Mucosa of stomach (tissue), 1 donor: ENCODE measurements around the gene LGALS7B.
"Not testable (repeated sequence)": the region's sequence is repeated elsewhere in the genome, so short reads cannot be mapped to it uniquely, and the experiment has no call there.

Experiments
- H3K27me3 ChIP-seq: one replicate; pipeline ENCODE4 v1.7.0; 2013; ENCODE audit warnings: mild to moderate bottlenecking, low read length; ENCODE audit not compliant: control insufficient read depth, insufficient read depth
- H3K36me3 ChIP-seq: one replicate; pipeline ENCODE4 v1.7.0; 2013; ENCODE audit warnings: low read length; ENCODE audit not compliant: control insufficient read depth, insufficient read depth
- H3K4me1 ChIP-seq: one replicate; pipeline ENCODE4 v1.7.0; 2013; ENCODE audit warnings: mild to moderate bottlenecking, low read length; ENCODE audit not compliant: control insufficient read depth, insufficient read depth
- H3K4me3 ChIP-seq: one replicate; pipeline ENCODE4 v1.7.0; 2013; ENCODE audit warnings: low read length
- H3K9ac ChIP-seq: one replicate; pipeline ENCODE4 v1.7.0; 2013; ENCODE audit warnings: mild to moderate bottlenecking, low read length, moderate library complexity
- H3K9me3 ChIP-seq: one replicate; pipeline ENCODE4 v1.7.0; 2013; ENCODE audit warnings: mild to moderate bottlenecking, low read length, moderate library complexity; ENCODE audit not compliant: control insufficient read depth
- donor health status: Pancreatic carcinoma.

LGALS7B gene

DNA sequence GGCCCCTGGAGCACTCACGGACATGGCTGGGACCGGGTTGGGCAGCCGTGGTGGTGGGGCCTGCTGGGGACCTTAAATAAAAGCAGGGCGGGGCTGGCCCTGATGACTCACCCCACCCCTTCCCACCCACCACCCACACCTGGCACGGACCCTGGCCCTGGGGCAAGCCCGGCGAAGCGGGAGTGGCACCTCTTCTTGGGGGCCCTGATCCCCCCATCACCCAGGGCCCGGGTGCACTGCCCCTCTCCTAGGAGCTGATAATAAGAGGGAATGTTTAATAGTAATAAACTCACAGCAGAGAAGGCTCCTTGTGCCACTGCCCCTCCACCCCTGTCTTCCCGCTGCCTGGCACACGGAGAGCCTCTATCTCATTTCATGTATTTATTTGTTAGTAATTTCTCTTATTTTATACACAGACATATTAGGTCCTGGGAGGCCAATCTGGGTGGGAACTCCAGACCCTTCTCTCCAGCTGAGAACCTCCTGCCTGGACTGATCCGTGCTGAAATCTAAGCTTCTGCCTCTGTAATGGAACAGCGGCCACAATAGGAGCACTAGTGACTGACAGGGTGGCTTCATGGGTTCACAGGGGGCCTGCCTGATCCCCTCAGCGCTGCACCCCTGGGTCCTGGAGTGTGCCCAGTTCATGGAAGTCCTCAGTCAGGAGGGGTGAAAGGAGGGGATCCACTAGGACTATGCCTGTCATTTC, 15.4 kb upstream of the LGALS7B start, which contains the start of gene LGALS7:
Gene LGALS7, minus strand, starts transcription at position 49 of the 709 bp plus-strand sequence. Its CDS starts 25 bp downstream, at position 24.
- Histone ChIP-seq H3K9ac (no peak within 1 kb of the TSS), H3K27me3 (no peaks in the 10 kb centered on the region), H3K4me1 (peaks cover 13% of the 10 kb centered on the region), H3K36me3 (no peaks in the 10 kb centered on the region), H3K4me3 (no peak within 1 kb of the TSS), H3K9me3 (no peaks in the 10 kb centered on the region)

DNA sequence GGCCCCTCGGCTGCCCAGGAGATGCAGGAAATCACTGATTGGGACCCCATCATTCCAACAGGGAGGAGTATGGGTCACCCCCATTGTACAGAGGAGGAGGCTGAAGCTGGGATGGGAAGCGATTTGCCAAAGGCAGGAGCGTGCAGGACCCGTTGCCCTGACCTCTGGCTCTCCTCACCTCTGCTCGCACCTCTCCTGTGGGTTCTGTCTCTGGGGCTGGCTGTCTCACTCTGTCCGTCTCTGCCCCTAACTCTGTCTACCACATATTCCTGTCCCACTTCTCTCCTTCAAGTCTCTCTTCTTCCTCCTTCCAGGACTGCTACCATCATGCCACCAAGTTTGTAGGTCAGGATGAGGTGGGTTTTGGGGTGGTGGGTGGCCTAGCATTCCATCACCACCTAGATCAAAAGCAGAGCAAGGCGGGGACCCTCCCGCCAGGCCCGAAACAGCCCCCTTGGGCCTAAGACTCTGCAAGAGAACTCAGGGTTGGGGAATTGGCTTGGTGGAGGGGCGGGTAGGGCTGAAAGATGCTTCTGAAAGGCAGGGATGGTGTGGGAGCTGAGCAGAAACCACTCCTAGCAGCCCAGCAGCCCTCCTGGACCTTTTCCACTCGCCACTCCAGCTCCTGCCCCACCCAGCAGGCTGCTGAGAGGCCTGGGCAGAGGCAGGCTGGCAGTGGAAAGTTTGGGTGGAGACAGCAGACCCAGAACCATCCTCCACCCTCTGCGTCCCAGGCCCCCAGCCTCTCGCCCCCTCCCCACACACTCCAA, 14.6 kb upstream of the LGALS7B start:
- Histone ChIP-seq H3K4me3 (no peak overlapping the region), H3K27me3 (no peaks in the 10 kb centered on the region), H3K9ac (no peak overlapping the region), H3K36me3 (no peaks in the 10 kb centered on the region), H3K9me3 (no peaks in the 10 kb centered on the region), H3K4me1 (peaks cover 11% of the 10 kb centered on the region)

DNA sequence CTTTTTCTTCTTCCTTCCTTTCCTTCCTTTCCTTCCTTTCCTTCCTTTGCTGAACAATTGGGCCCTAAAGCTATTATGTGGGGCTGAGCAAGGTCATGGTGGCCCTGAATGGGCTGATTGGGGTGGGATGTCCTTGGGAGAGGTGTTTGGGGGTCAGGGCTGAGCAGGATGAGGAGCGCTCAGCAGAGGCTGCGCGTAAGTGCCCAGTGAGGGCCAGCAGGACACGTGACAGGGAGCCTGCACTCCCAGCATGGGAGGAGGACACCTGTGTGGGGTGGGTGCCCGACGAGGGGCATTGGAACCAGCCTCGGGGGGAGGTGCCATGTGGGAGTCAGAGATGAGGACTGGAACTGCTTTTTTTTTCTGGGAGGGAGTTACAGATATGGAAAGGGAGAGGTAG, 10.3 kb upstream of the LGALS7B start:
- no peak overlapping the region for H3K9ac ChIP-seq
- no peaks in the 10 kb centered on the region for H3K27me3 ChIP-seq
- H3K4me1 ChIP-seq = peaks cover 2% of the 10 kb centered on the region
- H3K4me3 ChIP-seq = no peak overlapping the region
- H3K36me3 ChIP-seq = no peaks in the 10 kb centered on the region
- no peaks in the 10 kb centered on the region for H3K9me3 ChIP-seq

DNA sequence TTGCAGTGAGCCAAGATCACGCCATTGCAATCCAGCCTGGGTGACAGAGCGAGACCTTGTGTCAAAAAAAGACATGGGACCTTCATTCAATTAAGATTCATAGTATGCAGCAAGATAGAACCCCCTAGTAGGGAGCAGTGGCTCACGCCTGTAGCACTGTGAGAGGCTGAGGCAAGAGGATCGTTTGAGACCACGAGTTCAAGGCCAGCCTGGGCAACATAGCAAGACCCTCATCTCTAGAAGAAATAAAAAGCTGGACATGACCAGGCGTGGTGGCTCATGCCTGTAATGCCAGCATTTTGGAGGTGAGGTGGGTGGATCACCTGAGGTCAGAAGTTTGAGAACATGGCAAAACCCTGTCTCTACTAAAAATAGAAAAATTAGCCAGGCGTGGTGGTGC, 8.6 kb upstream of the LGALS7B start:
- Histone ChIP-seq H3K36me3 (no peaks in the 10 kb centered on the region), H3K4me3 (no peak overlapping the region), H3K27me3 (no peaks in the 10 kb centered on the region), H3K9ac (no peak overlapping the region), H3K9me3 (no peaks in the 10 kb centered on the region), H3K4me1 (peaks cover 3% of the 10 kb centered on the region)

DNA sequence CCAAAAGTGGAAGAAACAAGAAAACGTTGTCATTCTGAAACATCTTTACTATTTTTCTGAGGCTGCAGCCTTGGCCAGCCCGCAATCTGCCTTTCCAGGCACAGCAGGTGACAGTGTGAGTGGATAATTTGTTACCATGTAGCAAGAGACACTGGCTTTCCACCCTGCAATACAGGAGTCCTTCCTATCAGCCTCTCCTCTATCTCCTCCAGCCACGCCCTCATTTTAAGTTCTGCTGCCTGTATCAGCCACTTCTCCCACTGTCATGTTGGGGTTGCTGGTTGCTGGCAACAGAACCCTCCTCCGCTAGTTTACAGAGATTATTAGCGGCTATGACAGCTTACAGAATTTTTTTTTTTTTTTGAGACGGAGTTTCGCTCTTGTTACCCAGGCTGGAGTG, 7.9 kb upstream of the LGALS7B start:
- no peak overlapping the region for H3K9ac ChIP-seq
- H3K36me3 ChIP-seq = no peaks in the 10 kb centered on the region
- no peaks in the 10 kb centered on the region for H3K9me3 ChIP-seq
- peaks cover 3% of the 10 kb centered on the region for H3K4me1 ChIP-seq
- H3K27me3 ChIP-seq = no peaks in the 10 kb centered on the region
- H3K4me3 ChIP-seq = no peak overlapping the region

DNA sequence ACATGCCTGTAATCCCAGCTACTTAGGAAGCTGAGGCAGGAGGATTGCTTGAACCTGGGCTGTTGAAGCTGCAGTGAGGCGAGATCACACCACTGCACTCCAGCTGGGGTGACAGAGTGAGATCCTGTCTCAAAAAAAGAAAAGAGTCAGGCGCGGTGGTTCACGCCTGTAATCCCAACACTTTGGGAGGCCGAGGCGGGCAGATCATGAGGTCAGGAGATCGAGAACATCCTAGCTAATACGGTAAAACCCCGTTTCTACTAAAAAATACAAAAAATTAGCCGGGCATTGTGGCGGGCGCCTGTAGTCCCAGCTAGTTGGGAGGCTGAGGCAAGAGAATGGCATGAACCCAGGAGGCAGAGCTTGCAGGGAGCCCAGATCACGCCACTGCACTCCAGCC, 6.8 kb upstream of the LGALS7B start:
- H3K4me1 ChIP-seq, H3K9me3 ChIP-seq, H3K4me3 ChIP-seq, H3K36me3 ChIP-seq, H3K9ac ChIP-seq, H3K27me3 ChIP-seq: not testable (repeated sequence)

DNA sequence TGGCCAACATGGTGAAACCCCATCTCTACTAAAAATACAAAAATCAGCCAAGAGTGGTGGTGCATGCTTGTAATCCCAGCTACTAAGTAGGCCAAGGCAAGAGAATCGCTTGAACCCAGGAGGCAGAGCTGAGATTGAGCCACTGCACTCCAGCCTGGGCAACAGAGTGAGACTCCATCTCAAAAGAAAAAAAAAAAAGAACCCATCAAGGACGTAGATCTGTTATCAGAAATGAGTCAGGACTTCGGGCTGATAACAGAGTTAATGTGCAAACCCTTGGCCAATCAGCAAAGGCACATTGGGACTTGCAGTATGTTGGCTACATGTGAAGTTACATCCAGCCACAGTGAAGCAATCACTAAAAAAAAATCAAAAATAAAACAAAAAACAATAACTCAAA, 4.8 kb upstream of the LGALS7B start:
- Histone ChIP-seq H3K4me1 (peaks cover 3% of the 10 kb centered on the region), H3K9ac (no peak overlapping the region), H3K4me3 (no peak overlapping the region), H3K36me3 (no peaks in the 10 kb centered on the region), H3K9me3 (no peaks in the 10 kb centered on the region), H3K27me3 (no peaks in the 10 kb centered on the region)

DNA sequence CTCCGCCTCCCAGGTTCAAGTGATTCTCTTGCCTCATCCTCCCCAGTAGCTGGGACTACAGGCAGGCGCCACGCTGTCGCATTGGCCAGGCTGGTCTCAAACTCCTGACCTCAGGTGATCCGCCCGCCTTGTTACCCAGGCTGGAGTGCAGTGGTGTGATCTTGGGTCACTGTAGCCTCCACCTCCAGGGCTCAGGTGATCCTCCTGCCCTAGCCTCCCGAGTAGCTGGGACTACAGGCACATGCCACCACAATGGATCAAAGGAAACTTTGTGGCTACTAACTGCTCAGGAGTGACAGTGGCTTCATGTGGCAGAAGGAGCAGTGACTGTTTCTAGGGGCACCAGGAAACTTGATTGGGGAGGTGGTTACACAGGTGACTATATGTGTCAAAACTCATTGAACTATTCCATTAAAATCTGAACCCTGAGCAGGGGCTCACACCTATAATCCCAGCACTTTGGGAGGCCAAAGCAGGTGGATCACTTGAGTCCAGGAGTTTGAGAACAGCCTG, 3.8 kb upstream of the LGALS7B start:
- Histone ChIP-seq H3K27me3 (no peaks in the 10 kb centered on the region), H3K4me3 (no peak overlapping the region), H3K36me3 (no peaks in the 10 kb centered on the region), H3K9ac (no peak overlapping the region), H3K4me1 (peaks cover 3% of the 10 kb centered on the region), H3K9me3 (no peaks in the 10 kb centered on the region)

DNA sequence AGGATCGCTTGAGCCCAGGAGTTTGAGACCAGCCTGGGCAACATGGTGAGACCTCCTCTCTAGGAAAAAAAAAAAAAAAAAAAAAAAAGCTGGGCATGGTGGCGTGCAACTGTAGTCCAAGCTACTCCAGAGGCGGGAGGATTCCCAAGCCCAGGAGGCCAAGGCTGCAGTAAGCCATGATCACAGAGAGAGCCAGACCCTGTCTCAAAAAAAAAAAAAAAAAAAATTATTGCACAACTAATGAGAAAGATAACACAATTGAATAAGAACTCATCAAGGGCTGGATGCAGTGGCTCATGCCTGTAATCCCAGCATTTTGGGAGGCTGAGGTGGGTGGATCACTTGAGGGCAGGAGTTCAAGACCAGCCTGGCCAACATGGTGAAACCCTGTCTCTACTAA, 2.9 kb upstream of the LGALS7B start:
- H3K27me3 ChIP-seq, H3K9me3 ChIP-seq: not testable (repeated sequence)

DNA sequence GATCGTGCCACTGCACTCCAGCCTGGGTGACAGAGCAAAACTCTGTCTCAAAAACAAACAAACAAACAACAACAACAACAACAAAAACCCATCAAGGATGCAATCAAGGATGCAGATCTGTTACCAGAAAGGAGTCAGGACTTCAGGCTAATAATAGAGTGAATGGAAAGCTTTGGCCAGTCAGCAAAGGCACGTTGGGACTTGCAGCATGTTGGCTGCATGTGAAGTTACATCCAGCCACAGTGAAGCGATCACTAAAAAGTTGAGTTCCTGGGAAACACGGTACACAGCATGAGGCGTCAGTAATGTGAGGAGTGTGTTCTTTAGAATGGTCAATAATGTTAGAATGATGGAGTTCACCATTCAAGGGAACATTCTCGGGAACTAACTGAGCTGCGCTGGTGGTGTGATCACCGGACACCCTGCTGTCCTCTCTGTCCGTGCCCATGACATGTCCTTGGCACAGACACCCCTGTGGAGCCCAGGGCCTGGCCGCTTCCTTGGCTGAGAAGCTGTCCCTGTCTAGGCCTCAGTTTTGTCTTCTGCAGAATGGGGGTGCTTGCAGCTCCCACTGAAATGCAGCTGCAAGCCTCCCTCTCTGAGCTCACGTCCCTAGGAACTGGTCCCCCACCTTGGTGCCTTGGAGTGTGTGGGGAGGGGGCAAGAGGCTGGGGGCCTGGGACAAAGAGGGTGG, 2.3 kb upstream of the LGALS7B start:
- H3K4me1 ChIP-seq = peaks cover 3% of the 10 kb centered on the region

More for the DNA sequence above, 2.9 kb upstream of the LGALS7B start:
- H3K4me3 ChIP-seq, H3K9ac ChIP-seq, H3K4me1 ChIP-seq, H3K36me3 ChIP-seq: not testable (repeated sequence)

DNA sequence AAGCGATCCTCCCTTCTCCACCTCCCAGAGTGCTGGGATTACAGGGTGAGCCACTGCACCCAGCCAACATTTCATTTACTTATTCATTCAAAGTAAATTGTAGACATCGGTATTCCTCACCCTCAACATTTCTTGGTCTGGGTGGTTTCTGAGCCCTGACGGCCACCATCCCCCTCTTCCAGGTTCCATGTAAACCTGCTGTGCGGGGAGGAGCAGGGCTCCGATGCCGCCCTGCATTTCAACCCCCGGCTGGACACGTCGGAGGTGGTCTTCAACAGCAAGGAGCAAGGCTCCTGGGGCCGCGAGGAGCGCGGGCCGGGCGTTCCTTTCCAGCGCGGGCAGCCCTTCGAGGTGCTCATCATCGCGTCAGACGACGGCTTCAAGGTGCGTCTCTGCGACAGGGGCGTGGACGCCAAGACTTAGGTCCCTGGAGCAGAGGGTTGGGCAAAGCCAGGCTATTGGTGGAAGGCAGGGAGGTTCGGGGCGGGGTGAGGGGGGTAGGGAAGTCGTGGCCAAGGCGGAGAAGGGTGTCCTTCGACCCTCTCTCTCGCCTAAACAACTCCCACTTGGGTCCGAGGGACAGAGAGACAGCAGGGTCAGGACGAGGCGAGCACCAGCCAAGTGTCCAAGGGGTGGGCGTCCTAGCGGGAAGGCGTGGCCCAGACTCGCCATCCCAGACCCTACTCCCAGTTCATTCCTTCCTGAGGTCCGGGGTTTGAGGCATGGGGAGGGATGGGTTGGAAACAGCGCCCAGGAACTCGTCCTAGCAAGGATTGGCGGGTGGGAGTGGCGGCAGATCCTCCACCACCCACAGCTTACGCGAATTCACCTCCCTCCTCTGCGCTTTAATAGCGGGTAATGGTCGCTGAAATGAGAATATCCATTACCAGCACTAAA, 1.8 kb downstream of the LGALS7B start:
- not testable (repeated sequence) for H3K36me3 ChIP-seq, H3K9ac ChIP-seq, H3K4me1 ChIP-seq, H3K4me3 ChIP-seq, H3K9me3 ChIP-seq, H3K27me3 ChIP-seq

More for the DNA sequence above, 2.3 kb upstream of the LGALS7B start:
- Histone ChIP-seq H3K36me3 (no peaks in the 10 kb centered on the region), H3K9me3 (no peaks in the 10 kb centered on the region), H3K4me3 (no peak overlapping the region), H3K27me3 (no peaks in the 10 kb centered on the region), H3K9ac (no peak overlapping the region)
